Measurements from ENCODE around the gene KAT8. TPM values are rescaled to one million over a fixed set of nuclear protein-coding genes. Genes with fewer than 3 reads are reported as not detected.
A peak's percentile ranks its signal among the peaks of the same experiment; 100 is the strongest.

The KAT8 gene
- total RNA-seq, 4 donors from 2014 or later: 41.5 to 89.4 (median 70.0) TPM

GRCh38 chr16:31084584-31085302 is 32.7 kb upstream of the KAT8 start:
- TF ChIP-seq POLR2A (IDR thresholded peaks at IDR 0.05) (no peak), CTCF (IDR thresholded peaks at IDR 0.05) (no peak)
- peaks cover 0 to 19% (median 0%) of the 10 kb centered on the region in 4 donors for H3K4me1 ChIP-seq
- no peaks in the 10 kb centered on the region for H3K27me3 ChIP-seq
- no peak overlapping the region for H3K27ac ChIP-seq
- no peaks in the 10 kb centered on the region for H3K9me3 ChIP-seq
- H3K4me3 ChIP-seq: no peak overlapping the region
- peaks cover 0 to 59% (median 0%) of the 10 kb centered on the region in 3 donors for H3K36me3 ChIP-seq
- DNase-seq: peak in 1 of 3 donors; percentile 45

GRCh38 chr16:31085411-31085810 is 32.1 kb upstream of the KAT8 start:
- no peak overlapping the region for H3K27ac ChIP-seq
- no peaks in the 10 kb centered on the region for H3K9me3 ChIP-seq
- H3K36me3 ChIP-seq: peaks cover 0 to 58% (median 0%) of the 10 kb centered on the region in 3 donors
- H3K27me3 ChIP-seq: no peaks in the 10 kb centered on the region
- TF ChIP-seq CTCF (IDR thresholded peaks at IDR 0.05) (no peak), POLR2A (IDR thresholded peaks at IDR 0.05) (no peak)
- no peak for DNase-seq
- no peak overlapping the region for H3K4me3 ChIP-seq
- H3K4me1 ChIP-seq: peaks cover 0 to 19% (median 0%) of the 10 kb centered on the region in 4 donors

GRCh38 chr16:31085873-31086628 is 31.4 kb upstream of the KAT8 start:
- H3K36me3 ChIP-seq: peaks cover 0 to 59% (median 0%) of the 10 kb centered on the region in 3 donors

GRCh38 chr16:31086629-31086906 is 30.9 kb upstream of the KAT8 start:
- Histone ChIP-seq H3K36me3 (peaks cover 0 to 59% (median 0%) of the 10 kb centered on the region in 3 donors), H3K4me1 (peaks cover 0 to 15% (median 0%) of the 10 kb centered on the region in 4 donors), H3K4me3 (no peak overlapping the region), H3K27me3 (no peaks in the 10 kb centered on the region), H3K27ac (no peak overlapping the region), H3K9me3 (no peaks in the 10 kb centered on the region)
- no peak for TF ChIP-seq POLR2A (IDR thresholded peaks at IDR 0.05)
- DNase-seq: no peak

More at GRCh38 chr16:31085873-31086628, 31.4 kb upstream of the KAT8 start:
- Histone ChIP-seq H3K27ac (no peak overlapping the region), H3K4me3 (no peak overlapping the region), H3K4me1 (peaks cover 0 to 19% (median 0%) of the 10 kb centered on the region in 4 donors), H3K9me3 (no peaks in the 10 kb centered on the region), H3K27me3 (no peaks in the 10 kb centered on the region)
- DNase-seq: peak in 1 of 3 donors; percentile 44
- TF ChIP-seq POLR2A (IDR thresholded peaks at IDR 0.05) (no peak), CTCF (IDR thresholded peaks at IDR 0.05) (no peak)

- no peak for TF ChIP-seq CTCF (IDR thresholded peaks at IDR 0.05)
- TF ChIP-seq POLR2A (IDR thresholded peaks at IDR 0.05): no peak
- H3K4me3 ChIP-seq: no peak overlapping the region
- DNase-seq: no peak
- H3K9me3 ChIP-seq: no peaks in the 10 kb centered on the region
- no peak overlapping the region for H3K27ac ChIP-seq
- H3K4me1 ChIP-seq: peaks cover 0 to 7% (median 0%) of the 10 kb centered on the region in 4 donors
- no peaks in the 10 kb centered on the region for H3K27me3 ChIP-seq
- peaks cover 0 to 57% (median 0%) of the 10 kb centered on the region in 3 donors for H3K36me3 ChIP-seq
Measured at GRCh38 chr16:31087481-31087880, 30.0 kb upstream of the KAT8 start.

- TF ChIP-seq CTCF (IDR thresholded peaks at IDR 0.05) (no peak), POLR2A (IDR thresholded peaks at IDR 0.05) (no peak)
- H3K36me3 ChIP-seq: peaks cover 0 to 52% (median 0%) of the 10 kb centered on the region in 3 donors
- H3K4me1 ChIP-seq: peaks cover 0 to 3% (median 0%) of the 10 kb centered on the region in 4 donors
- no peaks in the 10 kb centered on the region for H3K9me3 ChIP-seq
- no peak overlapping the region for H3K27ac ChIP-seq
- H3K4me3 ChIP-seq: no peak overlapping the region
- no peaks in the 10 kb centered on the region for H3K27me3 ChIP-seq
- DNase-seq: no peak
Measured at GRCh38 chr16:31087971-31088370, 29.5 kb upstream of the KAT8 start.
